GM12878 (cell line): ENCODE measurements around the gene BRWD1. TPM values are rescaled to one million over a fixed set of nuclear protein-coding genes. Genes with fewer than 3 reads are reported as not detected.

ENCODE experiments used
- EGR1 ChIP-seq, 2 experiments: IDR thresholded peaks; 1 replicate in 1 of 2; 2 replicates in 1 of 2; pipeline ENCODE4 v1.6.1; 2011 to 2012; ENCODE audit warnings: low read depth in 2 of 2, low read length in 2 of 2, borderline replicate concordance in 1 of 2, mild to moderate bottlenecking in 1 of 2, moderate library complexity in 1 of 2
- JUNB ChIP-seq: IDR thresholded peaks from 2 replicates; pipeline ENCODE4 v1.6.1; 2016; ENCODE audit warnings: antibody characterized with exemption, mild to moderate bottlenecking
- MTA3 ChIP-seq: IDR thresholded peaks from 2 replicates; pipeline ENCODE4 v1.6.1; 2012; ENCODE audit warnings: low read length, inconsistent platforms, borderline replicate concordance
- MYB ChIP-seq: fragments of 150-350 bp; IDR thresholded peaks from 2 replicates; pipeline ENCODE4 v1.6.1; 2014; ENCODE audit warnings: mild to moderate bottlenecking, low read depth, low read length, borderline replicate concordance
- STAT1 ChIP-seq: fragments of 450-650 bp; conservative IDR thresholded peaks from 2 replicates; pipeline ENCODE4 v1.6.1; 2014; ENCODE audit warnings: antibody characterized with exemption, mild to moderate bottlenecking
- YY1 ChIP-seq: IDR thresholded peaks from 2 replicates; pipeline ENCODE4 v1.6.1; 2011; ENCODE audit warnings: low read depth, mild to moderate bottlenecking, low read length
- polyA plus RNA-seq, 11 experiments: library from polyadenylated mRNA; depleted of rRNA in 4 of 11; unstranded in 6 of 11; stranded (reverse) in 5 of 11; fragments of >200 nt; fragmentation: Nextera tagmentation in 4 of 11; fragmentation: Illumina TruSeq in 1 of 11; extraction: Ambion mirVana in 4 of 11; extraction: Trizol in 1 of 11; gene quantifications; 1 replicate in 1 of 11; 2 replicates in 10 of 11; pipeline versions ENCODE4 v1.2.1 to v1.2.3, GENCODE V29; 2011 to 2016; ENCODE audit warnings: inconsistent platforms in 2 of 11, missing spikeins in 2 of 11, low read depth in 1 of 11
- total RNA-seq, 4 experiments: library from RNA; depleted of rRNA in 3 of 4; stranded (reverse); fragments of >200 nt in 3 of 4; fragmentation: Illumina TruSeq in 1 of 4; extraction: Trizol in 1 of 4; gene quantifications; 2 replicates each; pipeline versions ENCODE4 v1.2.1 to v1.2.3, GENCODE V29; 2013 to 2021
- TF ChIP-seq, protein P1 (sequence below): IDR thresholded peaks from 2 replicates; pipeline ENCODE4 v1.6.1; 2012; ENCODE audit warnings: low read depth, low read length, improper control_type of control experiment
- TF ChIP-seq, protein P2 (sequence below): fragments of 150-350 bp; IDR thresholded peaks from 2 replicates; pipeline ENCODE4 v1.6.1; 2016; ENCODE audit warnings: low read depth, low read length
- TF ChIP-seq, protein P3 (sequence below): IDR thresholded peaks from 2 replicates; pipeline ENCODE4 v1.6.1; 2011; ENCODE audit warnings: low read depth, low read length, improper control_type of control experiment, borderline replicate concordance
- TF ChIP-seq, protein P4 (sequence below): IDR thresholded peaks from 2 replicates; pipeline ENCODE4 v1.6.1; 2012; ENCODE audit warnings: low read length, inconsistent platforms
- TF ChIP-seq, protein P5 (sequence below), 3 experiments: IDR thresholded peaks in 2 of 3; conservative IDR thresholded peaks in 1 of 3; 2 replicates each; pipeline ENCODE4 v1.5.1; 2011; ENCODE audit warnings: low read depth in 3 of 3, low read length in 3 of 3, mild to moderate bottlenecking in 3 of 3, control low read depth in 2 of 3, moderate library complexity in 2 of 3, inconsistent platforms in 1 of 3, mixed read lengths in 1 of 3; ENCODE audit not compliant: control insufficient read depth in 2 of 3, insufficient read depth in 1 of 3; ENCODE audit errors: extremely low read depth in 1 of 3
- TF ChIP-seq, protein P6 (sequence below): IDR thresholded peaks from 2 replicates; pipeline ENCODE4 v1.6.1; 2012; ENCODE audit warnings: low read depth, low read length, improper control_type of control experiment
- TF ChIP-seq, protein P7 (sequence below): fragments of 150-350 bp; IDR thresholded peaks from 2 replicates; pipeline ENCODE4 v1.6.1; 2014; ENCODE audit warnings: mild to moderate bottlenecking, low read depth, low read length

Gene BRWD1
- total and polyA plus RNA-seq, 10 of the 15 experiments (the other 5 are each of a cell fraction or from before 2014, with no cell fraction given) = 3.1 to 19.0 (median 13.5) TPM

DNA sequence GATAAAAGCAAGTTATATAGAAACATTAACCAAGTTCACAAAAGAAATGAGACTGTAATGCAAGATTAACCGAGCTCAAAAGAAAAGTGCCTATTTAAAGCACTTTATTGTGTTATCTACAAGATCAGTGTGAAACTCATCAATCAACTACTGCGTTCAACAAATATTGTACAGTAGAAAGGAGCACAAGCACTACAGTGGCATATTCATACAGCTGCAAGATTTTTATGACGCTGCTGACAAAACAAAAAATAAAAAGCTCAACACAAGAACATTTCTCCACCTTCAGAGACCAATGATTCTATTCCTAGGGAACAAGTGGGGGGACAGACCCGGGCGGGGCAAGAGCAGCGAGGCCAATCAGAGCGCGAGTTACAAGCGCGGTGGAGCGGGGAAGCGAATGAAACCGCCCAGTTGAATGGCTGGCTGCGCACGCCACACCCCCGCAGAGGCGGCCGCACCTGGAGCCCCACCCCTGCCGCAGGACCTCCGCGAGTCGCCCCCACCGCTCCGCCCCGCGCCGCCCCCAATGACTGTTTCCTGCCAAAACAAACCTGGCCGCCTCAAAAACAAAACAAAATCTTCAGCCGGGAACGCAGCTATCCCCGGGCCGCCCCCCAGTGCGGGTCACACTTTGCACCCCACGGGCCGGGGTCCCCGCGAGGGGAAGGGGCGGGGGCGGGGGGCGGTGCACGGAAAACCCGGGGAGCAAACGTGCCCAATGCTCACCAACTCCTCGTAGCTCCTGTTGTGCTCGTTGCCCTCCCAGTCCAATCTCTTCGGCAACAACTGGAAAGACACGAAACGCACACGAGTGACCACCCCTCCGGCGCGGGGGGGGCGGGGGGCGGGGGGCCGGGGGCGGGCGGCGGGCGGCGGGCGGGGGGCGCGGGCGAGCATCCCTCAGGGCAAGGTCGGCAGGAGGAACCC lies 1.1 kb downstream of the BRWD1 start (continued):
- TF ChIP-seq, protein P1, sequence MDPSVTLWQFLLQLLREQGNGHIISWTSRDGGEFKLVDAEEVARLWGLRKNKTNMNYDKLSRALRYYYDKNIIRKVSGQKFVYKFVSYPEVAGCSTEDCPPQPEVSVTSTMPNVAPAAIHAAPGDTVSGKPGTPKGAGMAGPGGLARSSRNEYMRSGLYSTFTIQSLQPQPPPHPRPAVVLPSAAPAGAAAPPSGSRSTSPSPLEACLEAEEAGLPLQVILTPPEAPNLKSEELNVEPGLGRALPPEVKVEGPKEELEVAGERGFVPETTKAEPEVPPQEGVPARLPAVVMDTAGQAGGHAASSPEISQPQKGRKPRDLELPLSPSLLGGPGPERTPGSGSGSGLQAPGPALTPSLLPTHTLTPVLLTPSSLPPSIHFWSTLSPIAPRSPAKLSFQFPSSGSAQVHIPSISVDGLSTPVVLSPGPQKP = no peak
- TF ChIP-seq, protein P2, sequence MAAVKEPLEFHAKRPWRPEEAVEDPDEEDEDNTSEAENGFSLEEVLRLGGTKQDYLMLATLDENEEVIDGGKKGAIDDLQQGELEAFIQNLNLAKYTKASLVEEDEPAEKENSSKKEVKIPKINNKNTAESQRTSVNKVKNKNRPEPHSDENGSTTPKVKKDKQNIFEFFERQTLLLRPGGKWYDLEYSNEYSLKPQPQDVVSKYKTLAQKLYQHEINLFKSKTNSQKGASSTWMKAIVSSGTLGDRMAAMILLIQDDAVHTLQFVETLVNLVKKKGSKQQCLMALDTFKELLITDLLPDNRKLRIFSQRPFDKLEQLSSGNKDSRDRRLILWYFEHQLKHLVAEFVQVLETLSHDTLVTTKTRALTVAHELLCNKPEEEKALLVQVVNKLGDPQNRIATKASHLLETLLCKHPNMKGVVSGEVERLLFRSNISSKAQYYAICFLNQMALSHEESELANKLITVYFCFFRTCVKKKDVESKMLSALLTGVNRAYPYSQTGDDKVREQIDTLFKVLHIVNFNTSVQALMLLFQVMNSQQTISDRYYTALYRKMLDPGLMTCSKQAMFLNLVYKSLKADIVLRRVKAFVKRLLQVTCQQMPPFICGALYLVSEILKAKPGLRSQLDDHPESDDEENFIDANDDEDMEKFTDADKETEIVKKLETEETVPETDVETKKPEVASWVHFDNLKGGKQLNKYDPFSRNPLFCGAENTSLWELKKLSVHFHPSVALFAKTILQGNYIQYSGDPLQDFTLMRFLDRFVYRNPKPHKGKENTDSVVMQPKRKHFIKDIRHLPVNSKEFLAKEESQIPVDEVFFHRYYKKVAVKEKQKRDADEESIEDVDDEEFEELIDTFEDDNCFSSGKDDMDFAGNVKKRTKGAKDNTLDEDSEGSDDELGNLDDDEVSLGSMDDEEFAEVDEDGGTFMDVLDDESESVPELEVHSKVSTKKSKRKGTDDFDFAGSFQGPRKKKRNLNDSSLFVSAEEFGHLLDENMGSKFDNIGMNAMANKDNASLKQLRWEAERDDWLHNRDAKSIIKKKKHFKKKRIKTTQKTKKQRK = no peak
- no peak for TF ChIP-seq STAT1
- TF ChIP-seq, protein P3, sequence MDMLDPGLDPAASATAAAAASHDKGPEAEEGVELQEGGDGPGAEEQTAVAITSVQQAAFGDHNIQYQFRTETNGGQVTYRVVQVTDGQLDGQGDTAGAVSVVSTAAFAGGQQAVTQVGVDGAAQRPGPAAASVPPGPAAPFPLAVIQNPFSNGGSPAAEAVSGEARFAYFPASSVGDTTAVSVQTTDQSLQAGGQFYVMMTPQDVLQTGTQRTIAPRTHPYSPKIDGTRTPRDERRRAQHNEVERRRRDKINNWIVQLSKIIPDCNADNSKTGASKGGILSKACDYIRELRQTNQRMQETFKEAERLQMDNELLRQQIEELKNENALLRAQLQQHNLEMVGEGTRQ = no peak
- TF ChIP-seq, protein P4, sequence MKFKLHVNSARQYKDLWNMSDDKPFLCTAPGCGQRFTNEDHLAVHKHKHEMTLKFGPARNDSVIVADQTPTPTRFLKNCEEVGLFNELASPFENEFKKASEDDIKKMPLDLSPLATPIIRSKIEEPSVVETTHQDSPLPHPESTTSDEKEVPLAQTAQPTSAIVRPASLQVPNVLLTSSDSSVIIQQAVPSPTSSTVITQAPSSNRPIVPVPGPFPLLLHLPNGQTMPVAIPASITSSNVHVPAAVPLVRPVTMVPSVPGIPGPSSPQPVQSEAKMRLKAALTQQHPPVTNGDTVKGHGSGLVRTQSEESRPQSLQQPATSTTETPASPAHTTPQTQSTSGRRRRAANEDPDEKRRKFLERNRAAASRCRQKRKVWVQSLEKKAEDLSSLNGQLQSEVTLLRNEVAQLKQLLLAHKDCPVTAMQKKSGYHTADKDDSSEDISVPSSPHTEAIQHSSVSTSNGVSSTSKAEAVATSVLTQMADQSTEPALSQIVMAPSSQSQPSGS = no peak
- TF ChIP-seq, protein P5, sequence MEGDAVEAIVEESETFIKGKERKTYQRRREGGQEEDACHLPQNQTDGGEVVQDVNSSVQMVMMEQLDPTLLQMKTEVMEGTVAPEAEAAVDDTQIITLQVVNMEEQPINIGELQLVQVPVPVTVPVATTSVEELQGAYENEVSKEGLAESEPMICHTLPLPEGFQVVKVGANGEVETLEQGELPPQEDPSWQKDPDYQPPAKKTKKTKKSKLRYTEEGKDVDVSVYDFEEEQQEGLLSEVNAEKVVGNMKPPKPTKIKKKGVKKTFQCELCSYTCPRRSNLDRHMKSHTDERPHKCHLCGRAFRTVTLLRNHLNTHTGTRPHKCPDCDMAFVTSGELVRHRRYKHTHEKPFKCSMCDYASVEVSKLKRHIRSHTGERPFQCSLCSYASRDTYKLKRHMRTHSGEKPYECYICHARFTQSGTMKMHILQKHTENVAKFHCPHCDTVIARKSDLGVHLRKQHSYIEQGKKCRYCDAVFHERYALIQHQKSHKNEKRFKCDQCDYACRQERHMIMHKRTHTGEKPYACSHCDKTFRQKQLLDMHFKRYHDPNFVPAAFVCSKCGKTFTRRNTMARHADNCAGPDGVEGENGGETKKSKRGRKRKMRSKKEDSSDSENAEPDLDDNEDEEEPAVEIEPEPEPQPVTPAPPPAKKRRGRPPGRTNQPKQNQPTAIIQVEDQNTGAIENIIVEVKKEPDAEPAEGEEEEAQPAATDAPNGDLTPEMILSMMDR (IDR thresholded peaks at IDR 0.05 in 2 of 3, conservative IDR thresholded peaks at IDR 0.05 in 1 of 3; ENCODE audit: control insufficient read depth in 2 of 3, extremely low read depth in 1 of 3, insufficient read depth in 1 of 3, low read depth in 3 of 3, low read length in 3 of 3) = no peak
- TF ChIP-seq, protein P6, sequence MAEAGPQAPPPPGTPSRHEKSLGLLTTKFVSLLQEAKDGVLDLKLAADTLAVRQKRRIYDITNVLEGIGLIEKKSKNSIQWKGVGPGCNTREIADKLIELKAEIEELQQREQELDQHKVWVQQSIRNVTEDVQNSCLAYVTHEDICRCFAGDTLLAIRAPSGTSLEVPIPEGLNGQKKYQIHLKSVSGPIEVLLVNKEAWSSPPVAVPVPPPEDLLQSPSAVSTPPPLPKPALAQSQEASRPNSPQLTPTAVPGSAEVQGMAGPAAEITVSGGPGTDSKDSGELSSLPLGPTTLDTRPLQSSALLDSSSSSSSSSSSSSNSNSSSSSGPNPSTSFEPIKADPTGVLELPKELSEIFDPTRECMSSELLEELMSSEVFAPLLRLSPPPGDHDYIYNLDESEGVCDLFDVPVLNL = no peak
- peak; percentile 47; the same call in 1 of the 2 replicates for TF ChIP-seq YY1
- TF ChIP-seq MTA3 = no peak
- no peak for TF ChIP-seq JUNB
- TF ChIP-seq EGR1 (IDR thresholded peaks at IDR 0.05; ENCODE audit: borderline replicate concordance in 1 of 2, low read depth in 2 of 2, low read length in 2 of 2) = peak in 1 of 2 experiments; percentile 86; a peak in 1 of 3 replicates
- TF ChIP-seq, protein P7, sequence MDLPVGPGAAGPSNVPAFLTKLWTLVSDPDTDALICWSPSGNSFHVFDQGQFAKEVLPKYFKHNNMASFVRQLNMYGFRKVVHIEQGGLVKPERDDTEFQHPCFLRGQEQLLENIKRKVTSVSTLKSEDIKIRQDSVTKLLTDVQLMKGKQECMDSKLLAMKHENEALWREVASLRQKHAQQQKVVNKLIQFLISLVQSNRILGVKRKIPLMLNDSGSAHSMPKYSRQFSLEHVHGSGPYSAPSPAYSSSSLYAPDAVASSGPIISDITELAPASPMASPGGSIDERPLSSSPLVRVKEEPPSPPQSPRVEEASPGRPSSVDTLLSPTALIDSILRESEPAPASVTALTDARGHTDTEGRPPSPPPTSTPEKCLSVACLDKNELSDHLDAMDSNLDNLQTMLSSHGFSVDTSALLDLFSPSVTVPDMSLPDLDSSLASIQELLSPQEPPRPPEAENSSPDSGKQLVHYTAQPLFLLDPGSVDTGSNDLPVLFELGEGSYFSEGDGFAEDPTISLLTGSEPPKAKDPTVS = no peak
- TF ChIP-seq MYB = no peak
